ENCODE results near the gene CYFIP2. TPM values are rescaled to one million over a fixed set of nuclear protein-coding genes. Genes with fewer than 3 reads are reported as not detected.
A peak's percentile ranks its signal among the peaks of the same experiment; 100 is the strongest.

Gene CYFIP2
- total and polyA plus RNA-seq, 12 donors: 24.8 to 123 (median 54.8) TPM

DNA sequence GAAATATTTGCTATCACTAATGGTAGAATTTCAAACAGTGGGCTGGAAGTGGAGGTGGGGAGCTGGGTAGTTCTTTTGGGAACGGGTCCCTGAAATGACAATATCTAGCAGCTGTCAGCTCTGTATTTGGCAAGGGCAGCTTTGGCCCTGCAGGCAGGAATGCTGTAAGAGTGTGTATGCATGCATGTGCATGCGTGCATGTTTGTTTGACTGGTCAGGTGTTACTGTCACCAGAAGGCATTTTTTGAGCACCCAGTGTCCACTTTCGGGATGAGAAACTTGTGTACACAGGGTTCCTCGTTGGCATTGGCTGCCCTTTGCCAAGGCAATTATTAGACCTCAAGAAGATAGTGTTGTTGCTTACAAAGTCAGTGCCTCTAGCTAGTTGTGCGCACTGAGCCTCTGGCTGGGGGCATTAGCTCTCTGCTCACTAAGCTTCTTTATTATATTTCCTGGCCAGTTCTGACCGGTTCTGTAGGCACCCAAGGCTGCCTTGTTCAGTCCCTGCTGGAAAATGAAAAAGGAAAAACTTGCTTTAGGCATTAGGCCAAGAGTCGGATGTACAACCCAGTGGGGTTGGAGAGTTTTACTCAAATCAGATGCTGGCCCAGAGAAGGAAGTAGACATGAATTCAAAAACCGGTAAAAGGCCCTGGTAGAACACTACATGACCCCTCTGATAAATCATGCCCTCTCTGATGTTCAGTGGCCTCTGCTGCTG, 2.0 kb downstream of the CYFIP2 start:
- Histone ChIP-seq H3K4me1 (replicated peaks in 1 of 2) (peaks cover 10 to 43% of the 10 kb centered on the region in 2 donors), H3K9me3 (replicated peaks in 1 of 3) (no peaks in the 10 kb centered on the region), H3K4me3 (no peak overlapping the region), H3K27me3 (no peaks in the 10 kb centered on the region), H3K36me3 (replicated peaks in 1 of 2) (no peaks in the 10 kb centered on the region), H3K27ac (peak overlapping the region in 2 of 5 donors; percentile 36 to 70)
- WGBS, 4 donors: 56 to 67% (median 60%) methylated on average over 8 of the region's 8 CpGs
- intact Hi-C loops (cut with DNase I): no loop called here
- DNase-seq: no peak
- TF ChIP-seq POLR2A (IDR thresholded peaks at IDR 0.05): no peak
- TF ChIP-seq, protein P1, sequence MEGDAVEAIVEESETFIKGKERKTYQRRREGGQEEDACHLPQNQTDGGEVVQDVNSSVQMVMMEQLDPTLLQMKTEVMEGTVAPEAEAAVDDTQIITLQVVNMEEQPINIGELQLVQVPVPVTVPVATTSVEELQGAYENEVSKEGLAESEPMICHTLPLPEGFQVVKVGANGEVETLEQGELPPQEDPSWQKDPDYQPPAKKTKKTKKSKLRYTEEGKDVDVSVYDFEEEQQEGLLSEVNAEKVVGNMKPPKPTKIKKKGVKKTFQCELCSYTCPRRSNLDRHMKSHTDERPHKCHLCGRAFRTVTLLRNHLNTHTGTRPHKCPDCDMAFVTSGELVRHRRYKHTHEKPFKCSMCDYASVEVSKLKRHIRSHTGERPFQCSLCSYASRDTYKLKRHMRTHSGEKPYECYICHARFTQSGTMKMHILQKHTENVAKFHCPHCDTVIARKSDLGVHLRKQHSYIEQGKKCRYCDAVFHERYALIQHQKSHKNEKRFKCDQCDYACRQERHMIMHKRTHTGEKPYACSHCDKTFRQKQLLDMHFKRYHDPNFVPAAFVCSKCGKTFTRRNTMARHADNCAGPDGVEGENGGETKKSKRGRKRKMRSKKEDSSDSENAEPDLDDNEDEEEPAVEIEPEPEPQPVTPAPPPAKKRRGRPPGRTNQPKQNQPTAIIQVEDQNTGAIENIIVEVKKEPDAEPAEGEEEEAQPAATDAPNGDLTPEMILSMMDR (IDR thresholded peaks at IDR 0.05): peak in 1 of 6 experiments; percentile 7

- WGBS, 4 donors: 50 to 61% (median 53%) methylated on average over 6 of the region's 6 CpGs
- H3K36me3 ChIP-seq (replicated peaks in 1 of 2): no peaks in the 10 kb centered on the region
- intact Hi-C loops (cut with DNase I): no loop called here
These were observed 3.3 kb downstream of the CYFIP2 start for GRCh38 chr5:157269165-157269671.

GRCh38 chr5:157269761-157270272, 3.9 kb downstream of the CYFIP2 start:
- H3K9me3 ChIP-seq (replicated peaks in 1 of 3): no peaks in the 10 kb centered on the region
- H3K36me3 ChIP-seq (replicated peaks in 1 of 2): no peaks in the 10 kb centered on the region
- no peak overlapping the region for H3K4me3 ChIP-seq
- peak overlapping the region in 3 of 5 donors; percentile 22 to 70 (median 67) for H3K27ac ChIP-seq
- peaks cover 10 to 43% of the 10 kb centered on the region in 2 donors for H3K4me1 ChIP-seq (replicated peaks in 1 of 2)
- no peak for TF ChIP-seq POLR2A (IDR thresholded peaks at IDR 0.05)
- TF ChIP-seq, protein P1 (IDR thresholded peaks at IDR 0.05): no peak
- WGBS, 4 donors: 52 to 66% (median 56%) methylated on average over 4 of the region's 4 CpGs
- intact Hi-C loops (cut with DNase I): no loop called here
- H3K27me3 ChIP-seq: no peaks in the 10 kb centered on the region
- peak in 3 of 7 donors; percentile 33 to 51 (median 41) for DNase-seq

More at GRCh38 chr5:157269165-157269671, 3.3 kb downstream of the CYFIP2 start:
- DNase-seq: peak in 4 of 7 donors; percentile 44 to 62 (median 57)
- Histone ChIP-seq H3K27me3 (no peaks in the 10 kb centered on the region), H3K27ac (peak overlapping the region in 3 of 5 donors; percentile 14 to 70 (median 67)), H3K4me1 (replicated peaks in 1 of 2) (peaks cover 10 to 43% of the 10 kb centered on the region in 2 donors), H3K4me3 (no peak overlapping the region), H3K9me3 (replicated peaks in 1 of 3) (no peaks in the 10 kb centered on the region)
- TF ChIP-seq POLR2A (IDR thresholded peaks at IDR 0.05): no peak
- TF ChIP-seq, protein P1 (IDR thresholded peaks at IDR 0.05): no peak

DNA sequence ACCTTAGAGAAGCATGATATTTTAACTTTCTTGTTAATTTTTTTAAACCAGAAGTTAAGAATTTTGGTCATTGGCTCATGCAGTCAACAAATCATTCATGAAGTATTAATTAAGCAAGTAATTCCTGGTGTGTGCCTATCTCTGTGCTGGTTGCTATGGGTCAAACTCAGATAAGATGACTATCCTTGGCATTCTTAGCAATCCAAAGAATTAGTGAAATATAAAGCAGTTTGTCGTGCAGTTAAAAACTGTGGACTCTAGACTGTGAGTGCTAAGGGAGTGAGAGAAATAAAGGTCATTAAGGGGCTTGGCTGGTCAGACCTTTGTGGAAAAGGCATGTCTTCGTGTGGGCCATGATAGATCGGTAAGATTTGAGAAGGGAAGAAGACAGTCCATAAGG, 4.8 kb downstream of the CYFIP2 start:
- Histone ChIP-seq H3K9me3 (replicated peaks in 1 of 3) (no peaks in the 10 kb centered on the region), H3K4me3 (no peak overlapping the region), H3K4me1 (replicated peaks in 1 of 2) (peaks cover 10 to 43% of the 10 kb centered on the region in 2 donors), H3K27me3 (no peaks in the 10 kb centered on the region), H3K27ac (peak overlapping the region in 1 of 5 donors; percentile 46), H3K36me3 (replicated peaks in 1 of 2) (no peaks in the 10 kb centered on the region)
- intact Hi-C loops (cut with DNase I): no loop called here
- no peak for DNase-seq
- TF ChIP-seq POLR2A (IDR thresholded peaks at IDR 0.05): no peak
- TF ChIP-seq, protein P1 (IDR thresholded peaks at IDR 0.05): no peak
- WGBS, 4 donors: 42 to 72% (median 63%) methylated on average over 3 of the region's 3 CpGs

Data from adrenal gland (tissue), 12 donors.